Fibroblast of skin of back (primary cell): Measurements from ENCODE around the gene ATP5PO. TPM values are rescaled to one million over a fixed set of nuclear protein-coding genes. Genes with fewer than 3 reads are reported as not detected.

ENCODE experiments used
- DNase-seq: peaks from one replicate; pipeline ENCODE4 v3.0.0-alpha.2; 2013
- polyA plus RNA-seq, 2 experiments: library from polyadenylated mRNA; unstranded; fragments of 120-200 nt; gene quantifications; one replicate each; pipeline ENCODE4 v1.2.1, GENCODE V29; 2013; ENCODE audit not compliant: insufficient read length in 2 of 2

ATP5PO gene
- 202 TPM for polyA plus RNA-seq (2013, experiment 1 of 2; ENCODE audit: insufficient read length)
- 187 TPM for polyA plus RNA-seq (2013, experiment 2 of 2; ENCODE audit: insufficient read length)

DNA sequence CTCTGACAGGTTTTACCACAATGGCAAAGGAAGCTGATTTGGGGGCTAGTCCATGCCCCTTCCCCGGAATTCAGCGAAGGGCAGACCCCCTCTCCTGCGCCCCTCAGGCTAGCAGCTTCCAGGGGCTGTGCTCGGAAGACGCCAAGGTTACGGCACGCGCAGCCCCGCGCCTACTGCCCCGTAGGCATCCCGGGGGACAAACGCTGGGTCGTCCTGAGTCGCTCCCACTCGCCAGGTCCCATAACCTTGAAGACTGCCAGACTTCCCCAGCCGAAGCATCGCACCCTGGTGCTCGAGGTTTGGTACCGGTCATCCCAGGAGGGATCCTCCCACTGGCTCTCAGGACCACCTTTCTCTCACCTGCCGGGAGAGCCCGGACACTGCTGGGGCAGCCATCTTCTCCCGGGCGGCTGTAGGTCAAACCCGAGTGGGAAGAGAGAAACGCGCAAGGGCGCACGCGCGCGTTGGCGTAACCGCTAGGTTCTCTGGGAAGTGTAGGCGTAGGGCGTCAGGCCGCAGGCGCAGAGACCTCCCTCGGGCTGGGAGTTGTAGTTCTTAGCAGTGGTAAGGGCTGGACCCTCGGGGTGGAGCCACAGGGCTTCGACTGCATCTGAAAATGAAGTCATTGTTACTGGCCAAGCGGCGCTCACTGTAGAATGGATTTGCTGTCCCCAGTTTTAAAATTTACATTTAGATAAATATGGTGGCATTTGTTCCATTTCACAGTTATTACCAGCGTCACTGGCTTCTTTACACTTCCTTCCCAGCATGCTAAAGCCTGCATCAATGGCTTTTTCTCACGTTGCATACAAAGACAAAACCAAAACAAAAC lies at the start of gene ATP5PO:
Gene ATP5PO, minus strand, starts transcription at position 437 of the 832 bp plus-strand sequence. Its CDS starts 41 bp downstream, at position 396.
- DNase-seq: peak; percentile 98

DNA sequence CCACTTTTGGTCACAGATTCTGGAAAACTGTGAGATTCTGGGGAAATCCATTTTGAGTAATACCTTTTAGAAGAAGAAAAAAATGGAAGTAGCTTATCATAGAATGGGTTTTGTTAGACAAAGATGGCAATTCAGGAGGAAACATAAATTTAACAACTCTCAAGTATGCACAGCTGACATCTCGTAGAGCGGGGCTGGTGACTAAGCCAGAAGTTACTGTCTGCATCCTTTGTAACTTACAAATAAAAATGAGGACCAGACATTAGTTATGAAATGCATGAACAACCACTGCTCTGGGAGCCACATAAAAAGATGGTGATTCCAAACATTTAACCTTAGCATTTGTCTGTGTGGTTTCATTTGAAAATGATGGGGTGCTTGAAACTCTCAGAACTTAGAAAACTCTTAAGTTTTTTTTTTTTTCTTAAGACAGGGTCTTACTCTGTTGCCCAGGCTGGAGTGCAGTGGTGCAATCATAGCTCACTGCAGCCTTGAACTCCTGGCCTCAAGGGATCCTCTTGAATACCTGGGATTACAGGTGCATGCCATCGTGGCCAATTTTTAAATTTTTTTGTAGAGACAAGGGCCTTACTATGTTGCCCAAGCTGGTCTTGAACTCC lies 49.2 kb upstream of the ATP5PO start:
- peak; percentile 48 for DNase-seq

GRCh38 chr21:33963848-33964555 lies 48.4 kb upstream of the ATP5PO start:
- DNase-seq: no peak

DNA sequence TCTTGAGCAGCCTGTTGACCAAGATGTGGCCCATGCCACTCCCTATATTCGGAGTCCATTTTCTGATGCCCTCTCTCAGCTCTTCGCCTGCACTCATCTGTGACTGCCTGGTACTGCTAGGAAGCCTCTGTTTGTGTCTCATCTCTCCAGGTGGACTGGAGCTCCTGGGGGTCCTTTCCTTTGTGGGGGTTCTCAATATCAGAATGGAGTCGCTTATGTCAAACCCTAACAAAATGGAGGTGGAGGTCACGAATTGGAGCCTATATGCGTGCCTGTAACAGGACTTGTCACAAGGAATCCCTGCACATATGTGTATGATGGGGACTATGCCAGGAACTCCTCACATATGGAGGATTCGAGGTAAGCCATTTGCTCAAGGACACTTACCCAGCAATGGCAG lies 46.7 kb upstream of the ATP5PO start:
- no peak for DNase-seq

GRCh38 chr21:33961061-33961460 lies 45.5 kb upstream of the ATP5PO start:
- DNase-seq: no peak

DNA sequence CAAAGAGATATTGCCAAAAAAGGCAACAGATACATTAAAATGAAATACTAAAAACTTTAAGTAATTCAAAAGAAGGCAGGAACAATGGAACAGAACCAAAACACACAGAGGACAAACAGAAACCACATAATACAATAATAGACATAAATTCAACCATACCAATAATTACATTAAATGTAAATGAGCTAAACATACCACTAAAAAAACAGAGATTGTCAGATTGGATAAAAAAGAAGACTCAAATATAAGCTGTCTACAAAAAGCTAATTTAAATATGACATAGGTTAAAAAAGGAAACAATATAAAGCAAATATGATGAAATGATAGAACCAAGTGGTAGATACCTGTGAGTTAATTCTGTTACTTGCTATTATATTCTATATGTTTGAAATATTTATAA lies 44.1 kb upstream of the ATP5PO start:
- DNase-seq: no peak

DNA sequence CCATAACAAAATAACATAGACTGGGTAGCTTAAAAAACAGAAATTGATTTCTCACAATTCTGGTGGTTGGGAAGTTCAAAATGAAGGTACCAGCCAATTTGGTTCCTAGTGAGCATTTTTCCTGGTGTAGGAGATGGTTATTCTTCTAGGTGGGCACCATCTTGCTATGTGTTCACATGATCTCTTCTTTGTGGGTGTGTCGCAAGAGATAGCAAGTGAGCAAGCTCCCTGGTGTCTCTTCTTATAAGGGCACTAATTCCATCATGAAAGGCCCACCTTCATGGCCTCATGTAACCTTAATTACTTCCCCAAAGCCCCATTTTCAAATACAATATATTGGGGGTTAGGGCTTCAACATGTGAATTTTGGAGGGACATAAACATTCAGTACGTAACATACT lies 38.8 kb upstream of the ATP5PO start:
- DNase-seq: no peak

DNA sequence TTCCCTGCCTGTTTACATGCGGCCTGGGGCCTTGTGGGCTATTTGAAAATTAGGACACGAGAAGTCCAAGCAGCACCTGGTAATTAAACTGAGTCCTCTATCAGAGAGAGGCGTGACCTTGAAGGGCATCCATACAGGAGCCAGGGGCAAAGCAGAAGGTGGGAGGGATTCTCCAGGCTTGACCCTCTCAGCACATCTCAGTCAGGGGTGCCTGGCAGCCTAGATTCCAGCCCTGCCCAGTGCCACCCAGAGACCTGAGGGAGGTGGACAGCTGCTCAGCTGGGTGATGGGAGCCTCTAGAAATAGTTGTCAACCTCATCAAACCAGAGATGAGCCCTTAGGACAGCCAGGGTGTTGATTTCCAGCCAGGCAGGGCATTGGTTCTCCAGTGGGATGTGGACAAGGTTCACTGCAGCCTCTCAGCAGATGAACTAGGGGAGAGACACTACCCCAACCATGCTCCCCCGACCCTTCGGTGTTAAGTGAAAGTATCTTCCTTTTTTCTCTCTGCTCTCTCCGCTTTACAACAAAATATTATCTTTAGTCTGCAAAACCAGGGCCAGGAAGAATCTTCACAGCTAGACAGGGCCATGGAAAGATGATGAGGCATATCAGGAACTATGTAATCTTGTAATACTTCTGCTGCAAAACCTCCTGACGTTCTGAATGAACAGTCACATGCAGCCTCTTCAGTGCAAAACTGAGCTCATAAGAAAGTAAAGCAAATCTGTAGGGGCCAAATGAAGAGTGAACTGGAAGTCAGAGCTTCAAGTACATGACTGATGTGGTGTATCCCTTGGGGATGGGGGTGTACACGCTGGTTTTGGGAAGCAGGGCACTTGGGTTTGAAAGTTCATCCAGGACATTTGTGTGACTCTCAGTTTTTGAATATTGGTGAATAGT lies 35.9 kb upstream of the ATP5PO start:
- DNase-seq: peak; percentile 45

- no peak for DNase-seq
These were observed 35.0 kb upstream of the ATP5PO start for GRCh38 chr21:33950431-33951079.

- DNase-seq: no peak
These were observed 34.2 kb upstream of the ATP5PO start for GRCh38 chr21:33949516-33950430.

GRCh38 chr21:33948951-33949444 lies 33.4 kb upstream of the ATP5PO start:
- no peak for DNase-seq

- DNase-seq: peak; percentile 36
These were observed 32.7 kb upstream of the ATP5PO start for GRCh38 chr21:33948096-33948950.

DNA sequence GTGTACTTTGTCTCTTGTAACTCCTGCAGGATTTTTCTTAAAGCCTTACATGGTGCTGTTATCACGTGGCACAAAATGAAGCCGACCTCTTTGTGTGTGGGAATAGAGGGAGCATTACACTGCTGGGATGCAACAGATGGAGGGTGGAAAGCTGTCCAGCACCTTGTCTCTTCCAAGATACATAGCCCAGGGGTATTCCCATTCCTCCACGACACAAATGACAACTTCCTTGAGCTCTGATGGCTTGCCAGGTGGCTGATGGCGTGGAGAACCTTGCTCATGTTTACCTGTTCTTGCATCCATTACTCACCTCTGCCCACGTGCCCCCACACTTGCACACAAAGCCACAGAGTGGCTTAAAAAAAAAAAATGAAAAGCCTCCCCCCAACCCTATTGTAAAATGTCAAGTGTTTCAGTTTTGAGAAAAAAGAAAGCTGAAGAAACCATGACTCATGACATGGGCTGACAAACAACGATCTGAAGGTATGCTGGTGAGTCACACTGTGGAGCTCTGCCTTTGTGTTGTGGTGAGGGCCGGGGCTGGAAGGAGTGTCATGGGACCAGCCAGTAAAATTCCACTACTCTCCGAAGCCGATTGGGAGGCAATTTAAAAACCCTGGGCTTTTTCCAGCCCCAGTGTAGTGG lies 32.0 kb upstream of the ATP5PO start:
- DNase-seq: peak; percentile 98

GRCh38 chr21:33945652-33946270 lies 30.2 kb upstream of the ATP5PO start:
- DNase-seq: no peak

DNA sequence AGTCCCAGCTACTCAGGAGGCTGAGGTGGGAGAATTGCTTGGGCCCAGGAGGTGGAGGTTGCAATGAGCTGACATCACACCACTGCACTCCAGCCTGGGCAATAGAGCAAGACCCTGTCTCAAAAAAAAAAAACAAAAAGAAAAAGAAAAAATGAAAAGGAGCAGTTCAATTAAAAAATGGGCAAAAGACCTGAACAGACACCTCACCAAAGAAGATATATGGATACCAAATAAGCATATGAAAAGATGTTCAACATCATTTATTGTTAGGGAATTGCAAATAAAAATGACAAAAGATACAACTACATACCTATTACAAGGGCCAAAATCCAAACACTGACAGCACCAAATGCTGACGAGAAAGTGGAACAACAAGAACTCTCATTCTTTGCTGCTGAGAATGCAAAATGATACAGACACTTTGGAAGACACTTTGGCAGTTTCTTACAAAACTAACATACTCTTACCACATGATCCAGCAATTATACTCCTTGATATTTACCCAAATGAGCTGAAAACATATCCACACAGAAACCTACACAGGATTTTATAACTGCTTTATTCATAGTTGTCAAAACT lies 28.7 kb upstream of the ATP5PO start:
- no peak for DNase-seq

DNA sequence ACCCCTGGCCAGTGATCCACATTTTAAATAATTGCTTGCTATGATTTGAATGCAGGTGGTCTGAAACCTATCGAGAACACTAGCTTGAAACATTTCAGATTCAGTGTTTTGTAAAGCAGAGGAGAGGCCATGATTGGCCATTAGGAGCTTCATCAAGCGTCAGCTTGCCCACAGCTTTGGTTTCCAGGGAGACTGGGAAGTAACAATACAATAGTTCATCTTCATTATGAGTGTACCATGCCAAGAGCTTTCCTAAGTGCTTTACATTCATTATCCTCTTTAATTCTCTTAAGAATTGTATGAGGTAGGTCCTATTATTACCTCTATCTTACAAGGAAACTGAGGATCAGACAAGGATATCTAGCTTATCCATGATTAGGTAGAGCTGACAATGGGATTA lies 27.7 kb upstream of the ATP5PO start:
- no peak for DNase-seq

DNA sequence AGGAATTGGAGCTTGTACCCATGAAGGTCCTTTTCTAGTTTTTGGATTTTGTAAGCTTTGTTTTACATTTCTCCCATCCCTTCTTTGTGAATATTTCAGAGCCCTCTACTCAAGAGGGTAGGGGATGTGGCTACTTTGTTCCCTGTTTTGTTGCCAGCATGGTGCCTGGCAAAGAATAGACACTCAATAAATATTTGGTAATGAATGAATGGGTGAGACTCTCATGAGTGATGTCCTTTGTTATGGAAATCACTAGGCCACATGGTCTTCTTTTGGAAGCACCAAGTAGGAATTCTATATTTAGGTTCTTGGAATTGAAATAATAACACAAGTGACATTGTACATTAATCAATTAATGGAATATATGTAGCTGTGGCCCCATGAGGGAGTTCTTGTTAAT lies 26.8 kb upstream of the ATP5PO start:
- no peak for DNase-seq

GRCh38 chr21:33940881-33941245 lies 25.3 kb upstream of the ATP5PO start:
- peak; percentile 70 for DNase-seq
